ENCODE data around the gene ACVRL1.

GRCh38 chr12:51860986-51861385 is 46.3 kb upstream of the ACVRL1 start:
- TF ChIP-seq CTCF (conservative IDR thresholded peaks at IDR 0.05) (no peak), EZH2 (IDR thresholded peaks at IDR 0.05; ENCODE audit: low read depth) (no peak)

All from PC-9 (cell line).